SK-N-SH treated with all-trans-retinoic acid at 6 μM for 48 hours (cell line): ENCODE data around the gene RNASE11.

Experiments
- ATAC-seq: fragments of 200-7000 bp; cut with Tn5 transposase; 3 replicates; pipeline ENCODE4 v1.9.1; 2020; ENCODE audit warnings: mild to moderate bottlenecking, moderate library complexity
- BACH2 ChIP-seq: fragments of 250-450 bp; sonication (Bioruptor Pico); IDR thresholded peaks from 2 replicates; pipeline ENCODE4 v1.9.0; 2021; ENCODE audit warnings: mild to moderate bottlenecking, borderline replicate concordance
- CSDC2 ChIP-seq: fragments of 250-450 bp; sonication (Bioruptor Pico); IDR thresholded peaks from 2 replicates; pipeline ENCODE4 v1.5.0; 2020; ENCODE audit warnings: mild to moderate bottlenecking, moderate library complexity
- ESRRG ChIP-seq: fragments of 250-450 bp; sonication (Bioruptor Pico); IDR thresholded peaks from 2 replicates; pipeline ENCODE4 v1.6.1; 2021; ENCODE audit warnings: mild to moderate bottlenecking
- ISL1 ChIP-seq: fragments of 250-450 bp; sonication (Bioruptor Pico); IDR thresholded peaks from 2 replicates; pipeline ENCODE4 v2.1.2; 2022; ENCODE audit warnings: mild to moderate bottlenecking, moderate library complexity
- OSR1 ChIP-seq: fragments of 250-450 bp; sonication (Bioruptor Pico); IDR thresholded peaks from 2 replicates; pipeline ENCODE4 v1.8.0; 2022; ENCODE audit warnings: moderate library complexity, mild to moderate bottlenecking, inconsistent platforms
- PATZ1 ChIP-seq: fragments of 250-450 bp; sonication (Bioruptor Pico); IDR thresholded peaks from 2 replicates; pipeline ENCODE4 v1.8.0; 2020; ENCODE audit warnings: mild to moderate bottlenecking, moderate library complexity, borderline replicate concordance
- PPARA ChIP-seq: fragments of 250-450 bp; sonication (Bioruptor Pico); IDR thresholded peaks from 2 replicates; pipeline ENCODE4 v1.5.0; 2020; ENCODE audit warnings: mild to moderate bottlenecking, borderline replicate concordance
- RARB ChIP-seq: fragments of 250-450 bp; sonication (Bioruptor Pico); IDR thresholded peaks from 2 replicates; pipeline ENCODE4 v1.8.0; 2021; ENCODE audit warnings: mild to moderate bottlenecking, moderate library complexity
- SNAI2 ChIP-seq: fragments of 250-450 bp; sonication (Bioruptor Pico); IDR thresholded peaks from 2 replicates; pipeline ENCODE4 v1.5.0; 2020; ENCODE audit warnings: mild to moderate bottlenecking, moderate library complexity
- TCF4 ChIP-seq: fragments of 250-450 bp; sonication (Bioruptor Pico); IDR thresholded peaks from 2 replicates; pipeline ENCODE4 v1.8.0; 2021; ENCODE audit warnings: mild to moderate bottlenecking, moderate library complexity, borderline replicate concordance
- TOX ChIP-seq: fragments of 250-450 bp; sonication (Bioruptor Pico); IDR thresholded peaks from 2 replicates; pipeline ENCODE4 v1.8.0; 2021; ENCODE audit warnings: mild to moderate bottlenecking, moderate library complexity, borderline replicate concordance
- ZNF565 ChIP-seq: fragments of 450-650 bp; formaldehyde crosslinking; conservative IDR thresholded peaks from 2 replicates; pipeline ENCODE4 v1.5.0; 2020; ENCODE audit warnings: low read depth, mild to moderate bottlenecking, moderate library complexity
- ZNF70 ChIP-seq: fragments of 450-650 bp; formaldehyde crosslinking; IDR thresholded peaks from 2 replicates; pipeline ENCODE4 v1.5.0; 2020; ENCODE audit warnings: mild to moderate bottlenecking, moderate library complexity
- TF ChIP-seq, protein P1 (sequence below): fragments of 250-450 bp; sonication (Bioruptor Pico); IDR thresholded peaks from 2 replicates; pipeline ENCODE4 v1.5.1; 2020; ENCODE audit warnings: low read depth, mild to moderate bottlenecking, moderate library complexity
- TF ChIP-seq, protein P2 (sequence below): fragments of 250-450 bp; sonication (Bioruptor Pico); IDR thresholded peaks from 2 replicates; pipeline ENCODE4 v1.5.0; 2020; ENCODE audit warnings: mild to moderate bottlenecking, moderate library complexity
- TF ChIP-seq, protein P3 (sequence below): fragments of 250-450 bp; sonication (Bioruptor Pico); IDR thresholded peaks from 2 replicates; pipeline ENCODE4 v1.5.1; 2021; ENCODE audit warnings: mild to moderate bottlenecking, moderate library complexity

Gene RNASE11

GRCh38 chr14:20607617-20608016, 19.8 kb upstream of the RNASE11 start:
- no peak for ATAC-seq
- TF ChIP-seq RARB (no peak), SNAI2 (CRISPR knock-in tag) (no peak), OSR1 (CRISPR knock-in tag) (no peak), CSDC2 (no peak), TOX (CRISPR knock-in tag) (no peak)

DNA sequence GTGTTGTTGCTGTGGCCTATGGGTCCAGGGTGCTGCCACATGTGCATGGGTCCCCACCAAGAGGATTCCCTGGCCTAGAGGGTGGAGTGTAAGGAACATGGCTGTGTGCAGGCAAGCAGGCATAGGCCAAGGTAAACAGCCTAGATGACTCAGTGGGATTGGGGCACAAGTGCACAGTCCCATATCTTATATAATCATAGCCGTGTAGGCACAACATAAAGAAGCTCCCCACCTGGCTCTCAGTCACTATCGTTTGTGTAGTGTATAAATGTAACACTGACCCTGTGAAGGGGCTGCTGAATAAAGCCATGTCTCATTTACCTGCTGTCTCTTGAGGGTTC, 19.1 kb upstream of the RNASE11 start:
- no peak for TF ChIP-seq CSDC2
- no peak for TF ChIP-seq OSR1 (CRISPR knock-in tag)
- no peak for TF ChIP-seq ISL1 (CRISPR knock-in tag)
- no peak for TF ChIP-seq TCF4 (CRISPR knock-in tag)
- TF ChIP-seq, all 23 proteins: peak for 0
- no peak for ATAC-seq

DNA sequence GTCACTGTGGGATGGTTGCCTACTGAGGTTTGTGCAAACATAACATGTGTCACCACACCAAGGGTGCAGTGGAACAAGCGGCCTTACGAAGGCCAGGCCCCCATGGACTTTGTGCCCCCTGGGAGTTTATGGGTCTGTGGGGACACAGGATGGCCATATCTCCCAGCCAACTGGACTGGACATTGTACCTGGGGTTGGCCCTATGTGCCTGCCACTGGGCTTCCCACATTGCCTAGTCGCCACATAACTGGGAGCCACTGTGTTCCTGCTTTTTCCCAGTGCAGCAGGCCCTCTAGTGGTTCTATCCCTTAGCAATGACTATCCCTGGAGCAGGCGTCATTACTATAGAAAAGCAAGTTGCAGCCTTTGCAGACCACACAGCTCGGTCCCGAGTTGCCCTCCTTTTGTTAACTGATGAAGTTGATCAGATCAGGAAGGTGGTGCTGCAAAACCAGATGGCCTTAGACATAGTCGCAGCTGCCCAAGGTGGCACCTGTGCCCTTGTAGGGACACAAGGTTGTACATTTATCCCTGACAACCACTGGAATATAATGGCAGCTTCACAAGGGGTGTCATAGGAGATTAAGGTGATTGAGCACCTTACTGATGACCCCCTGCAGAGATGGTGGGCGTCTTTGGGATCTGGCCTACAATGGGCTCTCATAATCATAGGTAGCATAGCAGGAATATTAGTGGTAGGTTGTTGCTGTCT, 18.5 kb upstream of the RNASE11 start:
- TF ChIP-seq SNAI2 (CRISPR knock-in tag), result no peak
- TF ChIP-seq, protein P1, sequence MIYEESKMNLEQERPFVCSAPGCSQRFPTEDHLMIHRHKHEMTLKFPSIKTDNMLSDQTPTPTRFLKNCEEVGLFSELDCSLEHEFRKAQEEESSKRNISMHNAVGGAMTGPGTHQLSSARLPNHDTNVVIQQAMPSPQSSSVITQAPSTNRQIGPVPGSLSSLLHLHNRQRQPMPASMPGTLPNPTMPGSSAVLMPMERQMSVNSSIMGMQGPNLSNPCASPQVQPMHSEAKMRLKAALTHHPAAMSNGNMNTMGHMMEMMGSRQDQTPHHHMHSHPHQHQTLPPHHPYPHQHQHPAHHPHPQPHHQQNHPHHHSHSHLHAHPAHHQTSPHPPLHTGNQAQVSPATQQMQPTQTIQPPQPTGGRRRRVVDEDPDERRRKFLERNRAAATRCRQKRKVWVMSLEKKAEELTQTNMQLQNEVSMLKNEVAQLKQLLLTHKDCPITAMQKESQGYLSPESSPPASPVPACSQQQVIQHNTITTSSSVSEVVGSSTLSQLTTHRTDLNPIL (CRISPR knock-in tag), result no peak
- TF ChIP-seq, protein P2, sequence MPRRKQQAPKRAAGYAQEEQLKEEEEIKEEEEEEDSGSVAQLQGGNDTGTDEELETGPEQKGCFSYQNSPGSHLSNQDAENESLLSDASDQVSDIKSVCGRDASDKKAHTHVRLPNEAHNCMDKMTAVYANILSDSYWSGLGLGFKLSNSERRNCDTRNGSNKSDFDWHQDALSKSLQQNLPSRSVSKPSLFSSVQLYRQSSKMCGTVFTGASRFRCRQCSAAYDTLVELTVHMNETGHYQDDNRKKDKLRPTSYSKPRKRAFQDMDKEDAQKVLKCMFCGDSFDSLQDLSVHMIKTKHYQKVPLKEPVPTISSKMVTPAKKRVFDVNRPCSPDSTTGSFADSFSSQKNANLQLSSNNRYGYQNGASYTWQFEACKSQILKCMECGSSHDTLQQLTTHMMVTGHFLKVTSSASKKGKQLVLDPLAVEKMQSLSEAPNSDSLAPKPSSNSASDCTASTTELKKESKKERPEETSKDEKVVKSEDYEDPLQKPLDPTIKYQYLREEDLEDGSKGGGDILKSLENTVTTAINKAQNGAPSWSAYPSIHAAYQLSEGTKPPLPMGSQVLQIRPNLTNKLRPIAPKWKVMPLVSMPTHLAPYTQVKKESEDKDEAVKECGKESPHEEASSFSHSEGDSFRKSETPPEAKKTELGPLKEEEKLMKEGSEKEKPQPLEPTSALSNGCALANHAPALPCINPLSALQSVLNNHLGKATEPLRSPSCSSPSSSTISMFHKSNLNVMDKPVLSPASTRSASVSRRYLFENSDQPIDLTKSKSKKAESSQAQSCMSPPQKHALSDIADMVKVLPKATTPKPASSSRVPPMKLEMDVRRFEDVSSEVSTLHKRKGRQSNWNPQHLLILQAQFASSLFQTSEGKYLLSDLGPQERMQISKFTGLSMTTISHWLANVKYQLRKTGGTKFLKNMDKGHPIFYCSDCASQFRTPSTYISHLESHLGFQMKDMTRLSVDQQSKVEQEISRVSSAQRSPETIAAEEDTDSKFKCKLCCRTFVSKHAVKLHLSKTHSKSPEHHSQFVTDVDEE (CRISPR knock-in tag), result no peak
- TF ChIP-seq ZNF70 (CRISPR knock-in tag), result no peak
- peak; percentile 45 for ATAC-seq

DNA sequence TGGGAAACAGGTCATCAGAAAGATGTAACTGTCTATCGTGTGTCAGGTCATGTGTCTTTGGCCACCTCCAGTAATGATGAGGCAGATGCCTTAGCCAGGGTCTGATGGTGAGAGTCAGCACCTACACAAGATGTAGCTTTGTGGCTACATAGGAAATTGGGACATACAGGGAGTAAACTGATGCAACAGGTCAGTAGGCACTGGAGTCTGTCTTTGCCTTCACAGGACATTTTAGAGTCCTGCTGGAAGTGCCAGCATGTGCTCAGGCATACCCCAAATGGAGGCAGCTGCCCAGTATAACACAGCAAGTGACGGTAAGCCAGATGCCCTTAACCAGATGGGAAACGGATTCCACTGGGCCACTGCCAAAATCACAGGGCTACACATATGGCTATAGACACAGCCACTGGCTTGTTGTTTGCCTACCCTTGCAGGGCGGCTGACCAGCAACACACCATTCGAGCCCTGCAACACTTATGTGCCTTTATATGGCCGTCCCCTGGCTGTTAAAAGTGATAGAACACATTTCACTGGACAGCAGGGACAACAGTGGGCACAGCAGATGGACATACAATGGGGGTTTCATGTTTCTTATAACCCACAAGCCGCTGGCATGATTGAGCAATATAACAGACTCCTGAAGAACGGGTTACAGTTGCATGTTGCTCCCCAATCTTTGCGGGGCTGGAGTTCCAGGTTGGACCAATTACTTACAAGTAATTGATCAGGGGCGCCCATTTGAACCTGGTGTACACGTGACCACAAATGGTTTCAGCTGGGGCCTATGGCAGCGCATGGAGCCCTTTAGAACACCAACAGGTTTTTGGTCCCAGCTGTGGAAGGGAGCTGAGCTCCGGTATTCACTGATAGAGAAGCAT, 16.3 kb upstream of the RNASE11 start:
- TF ChIP-seq, protein P3, sequence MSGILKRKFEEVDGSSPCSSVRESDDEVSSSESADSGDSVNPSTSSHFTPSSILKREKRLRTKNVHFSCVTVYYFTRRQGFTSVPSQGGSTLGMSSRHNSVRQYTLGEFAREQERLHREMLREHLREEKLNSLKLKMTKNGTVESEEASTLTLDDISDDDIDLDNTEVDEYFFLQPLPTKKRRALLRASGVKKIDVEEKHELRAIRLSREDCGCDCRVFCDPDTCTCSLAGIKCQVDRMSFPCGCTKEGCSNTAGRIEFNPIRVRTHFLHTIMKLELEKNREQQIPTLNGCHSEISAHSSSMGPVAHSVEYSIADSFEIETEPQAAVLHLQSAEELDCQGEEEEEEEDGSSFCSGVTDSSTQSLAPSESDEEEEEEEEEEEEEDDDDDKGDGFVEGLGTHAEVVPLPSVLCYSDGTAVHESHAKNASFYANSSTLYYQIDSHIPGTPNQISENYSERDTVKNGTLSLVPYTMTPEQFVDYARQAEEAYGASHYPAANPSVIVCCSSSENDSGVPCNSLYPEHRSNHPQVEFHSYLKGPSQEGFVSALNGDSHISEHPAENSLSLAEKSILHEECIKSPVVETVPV, result no peak
- TF ChIP-seq PPARA (no peak), OSR1 (CRISPR knock-in tag) (no peak), ESRRG (CRISPR knock-in tag) (no peak), ZNF565 (CRISPR knock-in tag) (no peak), PATZ1 (CRISPR knock-in tag) (no peak), SNAI2 (CRISPR knock-in tag) (no peak), BACH2 (CRISPR knock-in tag) (no peak), ISL1 (CRISPR knock-in tag) (no peak), TOX (CRISPR knock-in tag) (no peak)
- TF ChIP-seq, protein P1 (CRISPR knock-in tag), result no peak
- TF ChIP-seq, protein P2 (CRISPR knock-in tag), result no peak
- ATAC-seq, result no peak
